ENCODE results near the gene PDE6D.

Gene PDE6D

DNA sequence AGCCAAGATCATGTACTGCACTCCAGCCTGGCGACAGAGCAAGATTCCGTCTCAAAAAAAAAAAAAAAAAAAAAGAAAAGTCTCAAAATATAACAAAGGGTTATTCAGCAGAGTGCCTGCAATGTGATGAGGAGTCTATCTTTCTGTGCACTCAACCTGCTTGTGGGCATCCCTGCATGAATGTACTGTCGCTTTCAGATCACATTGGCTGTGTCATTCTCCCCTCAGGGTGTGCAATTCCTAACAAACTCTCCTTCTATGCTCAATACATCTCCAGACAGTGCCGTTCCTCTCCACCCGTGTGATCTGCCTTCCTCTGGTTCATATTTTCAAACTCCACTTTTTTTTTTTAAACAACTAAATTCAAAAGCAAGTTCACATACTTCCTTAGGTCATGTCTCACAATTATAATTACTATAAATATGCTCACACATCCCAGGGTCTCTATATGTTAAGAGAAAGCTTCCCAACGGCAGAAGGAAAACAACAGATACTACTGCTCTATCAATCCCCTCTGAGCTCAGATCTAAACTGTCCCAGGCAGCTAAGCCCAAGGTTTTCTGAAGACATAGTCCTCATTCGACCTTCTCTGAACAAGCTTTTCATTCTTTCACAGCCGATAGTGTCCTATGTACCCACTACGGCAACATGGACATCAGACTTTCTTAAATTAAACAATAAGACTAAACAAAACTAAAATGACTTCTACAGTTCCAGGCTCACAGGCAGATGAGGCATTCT, 37.5 kb downstream of the PDE6D start:
- no peaks in the 10 kb centered on the region for H3K36me3 ChIP-seq (ENCODE audit: insufficient read depth, low read length)
- H3K4me1 ChIP-seq (ENCODE audit: control insufficient read depth, insufficient read depth, low read length, unreplicated experiment), result no peaks in the 10 kb centered on the region
- no peak overlapping the region for H3K27ac ChIP-seq (ENCODE audit: low read depth, low read length)
- no peaks in the 10 kb centered on the region for H3K79me2 ChIP-seq (ENCODE audit: control insufficient read depth, insufficient read depth, low read length, unreplicated experiment)
- H3K4me3 ChIP-seq (ENCODE audit: low read depth, low read length), result no peak overlapping the region
- H2AFZ ChIP-seq (ENCODE audit: low read length, unreplicated experiment), result no peak overlapping the region
- H3K27me3 ChIP-seq (ENCODE audit: insufficient read depth, low read length), result no peaks in the 10 kb centered on the region

DNA sequence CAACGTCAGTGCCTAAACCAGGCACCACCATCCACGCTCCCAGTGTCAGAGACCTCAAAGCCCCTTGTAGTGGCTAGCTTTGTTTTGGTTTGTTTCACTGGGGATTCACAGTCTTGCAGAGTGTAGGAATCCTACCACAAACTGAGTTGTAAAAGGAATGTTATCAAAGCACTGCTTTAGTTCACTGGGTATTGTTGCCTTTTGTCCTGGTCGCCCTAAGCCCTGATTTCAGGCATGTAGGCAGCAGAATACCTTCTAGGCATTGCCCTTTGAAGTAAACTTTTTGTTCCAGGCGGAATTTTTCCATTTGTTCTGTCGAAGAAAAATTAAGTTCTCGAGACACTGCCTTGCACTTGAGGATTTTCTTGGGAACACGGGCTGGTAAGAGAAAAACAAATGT, 43.3 kb downstream of the PDE6D start:
- no peak overlapping the region for H3K27ac ChIP-seq (ENCODE audit: low read depth, low read length)
- H3K4me3 ChIP-seq (ENCODE audit: low read depth, low read length), result no peak overlapping the region
- 0 out of 2 replicates have a peak, but pooled peaks cover 3% of the 10 kb centered on the region for H3K36me3 ChIP-seq (ENCODE audit: insufficient read depth, low read length)
- no peaks in the 10 kb centered on the region for H3K79me2 ChIP-seq (ENCODE audit: control insufficient read depth, insufficient read depth, low read length, unreplicated experiment)
- no peak overlapping the region for H2AFZ ChIP-seq (ENCODE audit: low read length, unreplicated experiment)
- H3K27me3 ChIP-seq (ENCODE audit: insufficient read depth, low read length), result no peaks in the 10 kb centered on the region
- no peaks in the 10 kb centered on the region for H3K4me1 ChIP-seq (ENCODE audit: control insufficient read depth, insufficient read depth, low read length, unreplicated experiment)

DNA sequence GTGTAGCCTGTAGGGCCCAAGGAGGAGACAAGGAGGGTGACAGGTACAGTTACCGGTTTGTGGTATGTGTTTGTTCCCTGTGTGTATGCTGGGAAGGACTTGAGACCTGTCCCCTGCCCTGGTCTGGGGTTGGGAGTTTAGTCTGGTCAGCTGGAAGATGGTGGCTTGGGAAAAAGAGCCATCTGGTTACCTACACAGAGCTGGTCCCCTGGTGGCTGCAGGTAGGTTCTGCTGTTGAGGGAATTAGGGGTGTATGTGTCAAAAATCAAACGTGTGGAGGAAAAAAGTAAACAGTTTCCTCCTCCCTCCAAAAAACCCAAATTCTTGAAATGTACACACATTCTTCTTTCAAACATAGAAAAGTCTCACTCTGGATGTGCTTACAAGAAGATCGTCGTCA, 48.5 kb downstream of the PDE6D start:
- H3K27me3 ChIP-seq (ENCODE audit: insufficient read depth, low read length), result no peaks in the 10 kb centered on the region
- H2AFZ ChIP-seq (ENCODE audit: low read length, unreplicated experiment), result no peak overlapping the region
- no peaks in the 10 kb centered on the region for H3K79me2 ChIP-seq (ENCODE audit: control insufficient read depth, insufficient read depth, low read length, unreplicated experiment)
- no peak overlapping the region for H3K27ac ChIP-seq (ENCODE audit: low read depth, low read length)
- H3K4me3 ChIP-seq (ENCODE audit: low read depth, low read length), result no peak overlapping the region
- no peaks in the 10 kb centered on the region for H3K4me1 ChIP-seq (ENCODE audit: control insufficient read depth, insufficient read depth, low read length, unreplicated experiment)
- 0 out of 2 replicates have a peak, but pooled peaks cover 3% of the 10 kb centered on the region for H3K36me3 ChIP-seq (ENCODE audit: insufficient read depth, low read length)

DNA sequence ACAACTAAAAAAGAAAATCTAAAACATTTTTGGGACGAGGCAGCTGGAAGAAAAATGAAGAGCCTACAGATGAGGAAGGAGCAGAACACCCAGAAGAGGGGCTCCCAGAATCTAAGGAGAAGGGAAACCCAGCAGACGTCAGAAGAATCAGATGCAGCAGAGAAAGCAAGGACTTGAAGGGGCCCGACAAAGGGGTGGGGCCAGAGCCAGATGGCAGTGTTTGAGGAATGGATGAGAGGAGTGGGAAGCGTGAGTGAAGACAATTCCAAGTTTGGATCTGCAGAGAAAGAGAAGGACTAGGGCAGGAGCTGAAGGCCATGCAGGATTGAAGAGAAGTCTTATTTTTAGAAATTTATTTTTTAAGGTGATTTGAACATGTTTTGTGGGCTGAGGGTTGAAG, 53.5 kb downstream of the PDE6D start:
- no peaks in the 10 kb centered on the region for H3K36me3 ChIP-seq (ENCODE audit: insufficient read depth, low read length)
- H3K79me2 ChIP-seq (ENCODE audit: control insufficient read depth, insufficient read depth, low read length, unreplicated experiment), result no peaks in the 10 kb centered on the region
- H3K27ac ChIP-seq (ENCODE audit: low read depth, low read length), result no peak overlapping the region
- no peaks in the 10 kb centered on the region for H3K27me3 ChIP-seq (ENCODE audit: insufficient read depth, low read length)
- no peaks in the 10 kb centered on the region for H3K4me1 ChIP-seq (ENCODE audit: control insufficient read depth, insufficient read depth, low read length, unreplicated experiment)
- H2AFZ ChIP-seq (ENCODE audit: low read length, unreplicated experiment), result no peak overlapping the region
- no peak overlapping the region for H3K4me3 ChIP-seq (ENCODE audit: low read depth, low read length)

DNA sequence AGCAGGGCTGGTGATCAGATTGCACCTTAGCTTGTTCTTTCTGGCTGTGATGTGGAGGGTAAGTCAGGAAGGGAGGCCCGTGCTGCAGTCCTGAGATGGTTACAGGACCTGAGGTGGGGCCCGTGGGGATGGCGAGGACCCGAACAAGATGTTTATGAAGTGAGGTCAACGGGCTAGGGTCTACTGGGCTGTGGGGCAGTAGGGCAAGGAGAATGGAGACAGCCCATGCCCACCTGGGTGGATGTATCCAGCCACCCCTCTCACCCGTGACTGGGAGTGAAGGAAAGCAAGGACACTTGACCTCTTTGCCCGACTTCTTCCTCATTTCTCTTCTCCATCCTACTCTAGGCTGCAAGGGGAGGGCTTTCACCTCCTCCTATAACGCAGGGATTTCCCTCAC, 54.8 kb downstream of the PDE6D start:
- H3K79me2 ChIP-seq (ENCODE audit: control insufficient read depth, insufficient read depth, low read length, unreplicated experiment), result no peaks in the 10 kb centered on the region

DNA sequence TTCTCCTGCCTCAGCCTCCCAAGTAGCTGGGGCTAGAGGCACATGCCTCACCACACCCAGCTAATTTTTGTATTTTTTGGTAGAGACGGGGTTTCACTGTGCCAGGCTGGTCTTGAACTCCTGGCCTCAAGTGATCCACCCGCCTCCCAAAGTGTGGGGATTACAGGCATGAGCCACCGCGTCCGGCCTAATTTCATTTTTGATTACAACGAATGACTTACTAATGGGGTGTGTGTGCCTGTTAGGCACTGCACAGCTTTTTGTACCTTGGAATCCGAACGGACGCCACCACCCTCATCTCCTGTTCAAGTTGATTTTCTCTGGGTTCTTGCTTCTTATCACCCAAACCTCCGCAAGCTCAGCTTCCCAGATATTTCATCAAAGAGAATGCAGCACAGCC, 55.6 kb downstream of the PDE6D start:
- no peaks in the 10 kb centered on the region for H3K36me3 ChIP-seq (ENCODE audit: insufficient read depth, low read length)
- no peaks in the 10 kb centered on the region for H3K4me1 ChIP-seq (ENCODE audit: control insufficient read depth, insufficient read depth, low read length, unreplicated experiment)
- H3K27ac ChIP-seq (ENCODE audit: low read depth, low read length), result no peak overlapping the region
- no peak overlapping the region for H3K4me3 ChIP-seq (ENCODE audit: low read depth, low read length)
- no peaks in the 10 kb centered on the region for H3K79me2 ChIP-seq (ENCODE audit: control insufficient read depth, insufficient read depth, low read length, unreplicated experiment)
- no peaks in the 10 kb centered on the region for H3K27me3 ChIP-seq (ENCODE audit: insufficient read depth, low read length)
- H2AFZ ChIP-seq (ENCODE audit: low read length, unreplicated experiment), result no peak overlapping the region

More for the DNA sequence above, 54.8 kb downstream of the PDE6D start:
- no peaks in the 10 kb centered on the region for H3K27me3 ChIP-seq (ENCODE audit: insufficient read depth, low read length)
- no peaks in the 10 kb centered on the region for H3K36me3 ChIP-seq (ENCODE audit: insufficient read depth, low read length)
- no peak overlapping the region for H3K27ac ChIP-seq (ENCODE audit: low read depth, low read length)
- H2AFZ ChIP-seq (ENCODE audit: low read length, unreplicated experiment), result no peak overlapping the region
- no peak overlapping the region for H3K4me3 ChIP-seq (ENCODE audit: low read depth, low read length)
- H3K4me1 ChIP-seq (ENCODE audit: control insufficient read depth, insufficient read depth, low read length, unreplicated experiment), result no peaks in the 10 kb centered on the region

DNA sequence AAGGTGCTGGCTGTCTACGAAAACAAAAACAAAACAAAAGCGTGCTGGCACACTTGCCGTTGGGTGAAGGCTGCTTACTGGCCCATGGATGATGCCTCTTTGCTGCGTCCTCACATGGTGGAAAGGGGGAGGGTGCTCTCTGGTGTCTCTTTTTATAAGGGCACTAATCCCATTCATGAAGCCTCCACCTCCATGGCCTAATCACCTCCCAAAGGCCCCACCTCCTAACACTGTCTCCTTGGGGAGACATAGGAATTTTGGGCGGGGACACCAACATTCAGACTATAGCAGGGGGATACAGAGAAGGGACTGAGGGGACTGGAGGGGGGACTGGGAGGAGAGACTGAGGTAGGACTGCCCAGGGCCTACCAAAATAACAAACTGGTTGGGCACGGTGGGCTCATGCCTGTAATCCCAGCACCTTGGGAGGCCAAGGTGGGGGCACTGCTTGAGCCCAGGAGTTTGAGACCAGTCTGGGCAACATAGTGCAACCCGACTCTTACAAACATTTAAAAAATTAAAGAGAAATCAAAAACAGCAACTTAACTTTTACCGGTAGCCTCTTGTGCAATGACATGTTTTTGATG, 58.3 kb downstream of the PDE6D start:
- H3K27ac ChIP-seq (ENCODE audit: low read depth, low read length), result no peak overlapping the region
- no peak overlapping the region for H3K4me3 ChIP-seq (ENCODE audit: low read depth, low read length)
- no peak overlapping the region for H2AFZ ChIP-seq (ENCODE audit: low read length, unreplicated experiment)
- H3K79me2 ChIP-seq (ENCODE audit: control insufficient read depth, insufficient read depth, low read length, unreplicated experiment), result no peaks in the 10 kb centered on the region
- peaks cover 3% of the 10 kb centered on the region for H3K4me1 ChIP-seq (ENCODE audit: control insufficient read depth, insufficient read depth, low read length, unreplicated experiment)
- H3K36me3 ChIP-seq (ENCODE audit: insufficient read depth, low read length), result no peaks in the 10 kb centered on the region
- H3K27me3 ChIP-seq (ENCODE audit: insufficient read depth, low read length), result no peaks in the 10 kb centered on the region

DNA sequence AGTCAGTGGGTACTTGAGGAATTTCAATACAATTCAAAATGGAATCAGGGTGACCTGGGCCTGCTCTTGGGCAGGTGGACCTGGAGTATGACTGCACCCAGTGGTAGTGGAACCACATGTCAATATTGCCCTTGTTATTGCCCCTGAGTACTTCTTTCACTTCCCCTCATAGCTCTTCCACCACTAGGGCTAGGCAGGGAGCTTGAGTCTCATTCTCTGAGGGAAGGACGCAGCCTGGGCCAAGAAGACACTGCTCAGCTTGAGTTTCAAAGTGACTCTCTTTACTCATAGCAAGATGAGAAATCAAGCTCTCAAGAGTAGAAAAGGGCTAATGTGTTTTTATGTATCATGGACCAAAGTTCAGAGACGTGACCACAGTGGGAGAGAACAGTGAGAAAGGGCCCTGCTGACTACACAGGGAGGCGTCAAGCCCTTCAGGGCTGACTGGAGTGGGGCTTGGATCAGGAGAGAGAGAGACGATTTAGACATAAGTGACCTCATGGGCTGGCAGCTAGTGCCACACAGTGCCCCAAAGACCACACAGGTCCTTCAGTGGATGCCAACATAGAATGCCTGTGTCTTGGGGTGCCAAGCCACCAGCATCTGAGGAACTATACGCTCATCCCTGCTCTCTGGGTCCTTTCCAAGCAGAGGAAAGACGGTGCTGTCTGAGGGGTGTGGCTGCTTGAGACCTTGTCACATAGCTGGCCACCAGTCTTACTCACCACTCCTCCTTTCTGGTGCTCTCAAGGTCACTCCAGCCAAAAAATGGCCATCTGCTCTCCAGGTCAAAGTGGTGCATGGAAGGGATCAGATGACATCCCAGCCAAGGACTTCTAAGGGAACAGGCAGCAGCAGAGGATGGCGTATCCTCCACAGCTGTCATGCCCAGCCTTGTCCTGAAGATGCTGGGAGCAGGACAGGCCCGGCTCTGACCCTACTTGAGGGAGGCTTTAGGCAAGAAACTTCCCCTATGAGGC, 59.8 kb downstream of the PDE6D start:
- Histone ChIP-seq H3K79me2 (ENCODE audit: control insufficient read depth, insufficient read depth, low read length, unreplicated experiment) (no peaks in the 10 kb centered on the region), H3K27me3 (ENCODE audit: insufficient read depth, low read length) (no peaks in the 10 kb centered on the region), H2AFZ (ENCODE audit: low read length, unreplicated experiment) (no peak overlapping the region), H3K36me3 (ENCODE audit: insufficient read depth, low read length) (no peaks in the 10 kb centered on the region), H3K4me3 (ENCODE audit: low read depth, low read length) (no peak overlapping the region), H3K4me1 (ENCODE audit: control insufficient read depth, insufficient read depth, low read length, unreplicated experiment) (peaks cover 16% of the 10 kb centered on the region), H3K27ac (ENCODE audit: low read depth, low read length) (no peak overlapping the region)

DNA sequence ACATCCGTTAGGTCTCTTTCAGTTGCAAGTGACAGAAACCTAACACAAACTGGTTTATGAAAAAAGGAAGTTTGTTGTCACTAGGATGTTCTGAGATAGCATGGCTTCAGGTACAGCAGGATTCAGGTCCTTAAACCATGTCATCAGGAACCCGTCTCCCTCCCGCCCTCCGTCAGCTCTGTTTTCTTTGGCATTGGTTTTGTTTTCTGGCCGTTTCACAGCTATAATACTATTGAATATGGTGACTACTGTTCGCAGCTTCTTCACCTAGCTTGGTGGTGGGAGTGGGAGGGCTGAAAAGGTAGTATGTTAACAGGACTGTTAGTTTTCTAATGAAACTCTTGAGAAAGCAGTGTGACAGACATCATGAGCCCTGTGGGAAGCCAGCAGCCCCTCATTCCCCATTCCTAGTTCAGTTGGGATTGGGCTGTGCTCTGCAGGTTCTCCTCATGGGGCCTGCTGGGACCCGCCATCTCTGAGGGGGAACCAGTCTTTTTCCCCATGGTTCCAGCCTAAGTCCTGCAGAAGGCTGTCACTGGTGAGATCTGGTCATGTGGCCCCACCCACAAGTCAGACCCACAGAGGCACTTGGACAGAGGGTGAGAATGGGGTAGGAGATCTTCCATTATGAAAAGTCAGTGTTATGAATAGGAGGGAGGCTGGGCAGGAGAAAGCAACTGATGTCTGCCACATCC, 60.6 kb downstream of the PDE6D start:
- Histone ChIP-seq H3K27ac (ENCODE audit: low read depth, low read length) (no peak overlapping the region), H3K27me3 (ENCODE audit: insufficient read depth, low read length) (no peaks in the 10 kb centered on the region), H2AFZ (ENCODE audit: low read length, unreplicated experiment) (no peak overlapping the region), H3K36me3 (ENCODE audit: insufficient read depth, low read length) (no peaks in the 10 kb centered on the region), H3K4me3 (ENCODE audit: low read depth, low read length) (no peak overlapping the region), H3K79me2 (ENCODE audit: control insufficient read depth, insufficient read depth, low read length, unreplicated experiment) (no peaks in the 10 kb centered on the region), H3K4me1 (ENCODE audit: control insufficient read depth, insufficient read depth, low read length, unreplicated experiment) (peaks cover 25% of the 10 kb centered on the region)

DNA sequence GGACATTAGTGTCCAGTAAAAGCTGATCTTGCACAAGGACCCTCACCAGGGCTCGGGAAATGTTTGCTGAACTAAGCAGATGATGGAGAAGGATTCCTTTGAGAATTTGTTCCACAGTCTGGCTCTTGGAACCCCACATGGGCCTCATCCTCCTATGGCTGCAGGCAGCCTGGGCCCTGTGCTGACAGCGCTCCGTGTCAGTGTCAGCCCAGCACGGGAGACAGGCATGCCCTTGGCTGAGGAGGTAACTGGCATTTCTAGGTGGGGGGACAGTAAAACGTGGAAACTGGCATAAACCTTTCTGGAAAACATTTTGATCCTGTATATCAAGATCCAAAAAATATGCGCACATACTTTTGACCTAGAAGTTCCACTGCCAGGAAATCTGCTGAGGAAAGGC, 62.3 kb downstream of the PDE6D start:
- Histone ChIP-seq H3K27ac (ENCODE audit: low read depth, low read length) (no peak overlapping the region), H3K79me2 (ENCODE audit: control insufficient read depth, insufficient read depth, low read length, unreplicated experiment) (no peaks in the 10 kb centered on the region), H3K4me3 (ENCODE audit: low read depth, low read length) (no peak overlapping the region), H3K4me1 (ENCODE audit: control insufficient read depth, insufficient read depth, low read length, unreplicated experiment) (peaks cover 38% of the 10 kb centered on the region), H2AFZ (ENCODE audit: low read length, unreplicated experiment) (no peak overlapping the region), H3K36me3 (ENCODE audit: insufficient read depth, low read length) (no peaks in the 10 kb centered on the region), H3K27me3 (ENCODE audit: insufficient read depth, low read length) (no peaks in the 10 kb centered on the region)

All from ACC112 (cell line).